CD4-positive, CD25-positive, alpha-beta regulatory T cell (primary cell): ENCODE measurements around the gene XPNPEP2. TPM values are rescaled to one million over a fixed set of nuclear protein-coding genes. Genes with fewer than 3 reads are reported as not detected.

Experiments
- ATAC-seq, 2 donors: fragments of 150-1000 bp; cut with Tn5 transposase; one replicate each; pipeline ENCODE4 v1.10.0; 2021; ENCODE audit warnings: low read depth in 2 of 2, moderate number of reproducible peaks in 2 of 2, moderate library complexity in 1 of 2
- DNase-seq, 3 donors: peaks; one replicate each; pipeline versions ENCODE4 v3.0.0 to v3.0.0-alpha.2; 2012 to 2022; ENCODE audit warnings: mixed read lengths in 1 of 3
- H3K27ac ChIP-seq: one replicate; pipeline ENCODE4 v1.7.0; 2013; ENCODE audit warnings: mild to moderate bottlenecking, low read length; ENCODE audit not compliant: insufficient read depth, poor library complexity, severe bottlenecking
- H3K27me3 ChIP-seq: one replicate; pipeline ENCODE4 v1.7.0; 2013; ENCODE audit warnings: low read length; ENCODE audit not compliant: control insufficient read depth, insufficient read depth
- H3K36me3 ChIP-seq: one replicate; pipeline ENCODE4 v1.7.0; 2013; ENCODE audit warnings: mild to moderate bottlenecking, low read length, moderate library complexity; ENCODE audit not compliant: control insufficient read depth, insufficient read depth
- H3K4me1 ChIP-seq: 2 replicates; pipeline ENCODE4 v1.7.0; 2013; ENCODE audit warnings: mild to moderate bottlenecking, low read length; ENCODE audit not compliant: insufficient read depth, control insufficient read depth, poor library complexity, severe bottlenecking
- H3K4me3 ChIP-seq: one replicate; pipeline ENCODE4 v1.7.0; 2013; ENCODE audit warnings: low read depth, mild to moderate bottlenecking, low read length, moderate library complexity
- H3K9me3 ChIP-seq, 2 experiments: 1 replicate in 1 of 2; 2 replicates in 1 of 2; pipeline ENCODE4 v1.7.0; 2013; ENCODE audit warnings: low read length in 2 of 2, mild to moderate bottlenecking in 1 of 2, moderate library complexity in 1 of 2; ENCODE audit not compliant: control insufficient read depth in 2 of 2
- H3K27ac Mint-ChIP-seq, 3 donors: one replicate each; pipeline ENCODE4 v1.8.0; 2020 to 2022; ENCODE audit warnings: mild to moderate bottlenecking in 3 of 3, mixed read lengths in 3 of 3, moderate library complexity in 2 of 3
- H3K27me3 Mint-ChIP-seq: one replicate; pipeline ENCODE4 v1.8.0; 2022; ENCODE audit warnings: mild to moderate bottlenecking, mixed read lengths
- H3K36me3 Mint-ChIP-seq: one replicate; pipeline ENCODE4 v1.8.0; 2020; ENCODE audit warnings: mixed read lengths
- H3K4me1 Mint-ChIP-seq, 4 donors: one replicate each; pipeline ENCODE4 v1.8.0; 2020 to 2022; ENCODE audit warnings: mixed read lengths in 4 of 4, mild to moderate bottlenecking in 1 of 4
- H3K4me3 Mint-ChIP-seq, 4 donors: one replicate each; pipeline ENCODE4 v1.8.0; 2020 to 2022; ENCODE audit warnings: mild to moderate bottlenecking in 4 of 4, mixed read lengths in 4 of 4, moderate library complexity in 3 of 4
- H3K9me3 Mint-ChIP-seq, 7 donors: one replicate each; pipeline ENCODE4 v1.8.0; 2020 to 2022; ENCODE audit warnings: mixed read lengths in 7 of 7, mild to moderate bottlenecking in 3 of 7, moderate library complexity in 2 of 7
- polyA plus RNA-seq, 4 donors: library from polyadenylated mRNA; unstranded; fragments of 300-500 nt; fragmentation: Illumina TruSeq; gene quantifications; one replicate each; pipeline ENCODE4 v1.2.3, GENCODE V29; 2021
- total RNA-seq: library from RNA; stranded (reverse); gene quantifications from one replicate; pipeline ENCODE4 v1.2.3, GENCODE V29; 2022

XPNPEP2 gene
- total RNA-seq: 0.99 TPM
- polyA plus RNA-seq: under 1 TPM; 0.17 to 0.75 (median 0.41) TPM

GRCh38 chrX:129738466-129739308, at the start of gene XPNPEP2:
Gene XPNPEP2 (plus strand): TSS chrX:129738979. CDS start chrX:129739214, 235 bp downstream.
- no peak within 1 kb of the TSS for H3K4me3 ChIP-seq
- no peak for ATAC-seq
- no peaks in the 10 kb centered on the region for H3K27me3 ChIP-seq
- peaks cover 3% of the 10 kb centered on the region for H3K36me3 Mint-ChIP-seq
- no peaks in the 10 kb centered on the region for H3K27me3 Mint-ChIP-seq
- peaks cover 16% of the 10 kb centered on the region for H3K4me1 ChIP-seq
- no peaks in the 10 kb centered on the region for H3K9me3 Mint-ChIP-seq
- H3K36me3 ChIP-seq: no peaks in the 10 kb centered on the region
- H3K27ac Mint-ChIP-seq: peak within 1 kb of the TSS; percentile 51 to 74 (median 58)
- H3K9me3 ChIP-seq: no peaks in the 10 kb centered on the region
- H3K27ac ChIP-seq: no peak within 1 kb of the TSS
- H3K4me3 Mint-ChIP-seq: peak within 1 kb of the TSS in 1 of 4 donors; percentile 78
- H3K4me1 Mint-ChIP-seq: peaks cover 7 to 41% (median 17%) of the 10 kb centered on the region in 4 donors
- DNase-seq: no peak

DNA sequence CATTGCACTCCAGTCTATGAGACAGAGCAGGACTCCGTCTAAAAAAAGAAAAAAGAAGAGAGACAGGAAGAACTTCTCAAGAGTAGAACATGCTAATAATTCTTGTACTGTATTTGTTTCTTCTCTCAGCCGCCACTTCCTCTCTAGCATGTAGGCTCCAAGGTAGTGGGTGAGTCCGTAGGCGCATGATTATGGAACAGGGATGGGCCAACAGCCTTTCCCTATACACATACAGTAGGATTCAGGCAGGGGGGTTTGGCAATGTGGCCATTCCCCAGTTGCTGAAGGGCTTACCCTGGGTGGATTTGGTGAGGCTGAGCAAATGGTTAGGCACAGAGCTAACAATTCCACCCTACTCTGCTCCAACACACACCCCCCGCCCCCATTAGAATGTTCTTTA, 49.0 kb upstream of the XPNPEP2 start:
- no peaks in the 10 kb centered on the region for H3K4me1 Mint-ChIP-seq
- no peak overlapping the region for H3K27ac Mint-ChIP-seq
- no peak for ATAC-seq
- H3K36me3 Mint-ChIP-seq: no peaks in the 10 kb centered on the region
- H3K4me3 Mint-ChIP-seq: no peak overlapping the region
- H3K27me3 Mint-ChIP-seq: no peaks in the 10 kb centered on the region
- Histone ChIP-seq H3K27me3 (no peaks in the 10 kb centered on the region), H3K36me3 (no peaks in the 10 kb centered on the region), H3K27ac (no peak overlapping the region), H3K4me3 (no peak overlapping the region), H3K9me3 (no peaks in the 10 kb centered on the region), H3K4me1 (no peaks in the 10 kb centered on the region)
- DNase-seq: no peak
- no peaks in the 10 kb centered on the region for H3K9me3 Mint-ChIP-seq

- Histone ChIP-seq H3K36me3 (no peaks in the 10 kb centered on the region), H3K27me3 (no peaks in the 10 kb centered on the region), H3K9me3 (no peaks in the 10 kb centered on the region), H3K4me3 (no peak overlapping the region), H3K4me1 (no peaks in the 10 kb centered on the region), H3K27ac (no peak overlapping the region)
- no peaks in the 10 kb centered on the region for H3K4me1 Mint-ChIP-seq
- DNase-seq: no peak
- no peaks in the 10 kb centered on the region for H3K36me3 Mint-ChIP-seq
- no peak overlapping the region for H3K4me3 Mint-ChIP-seq
- no peak overlapping the region for H3K27ac Mint-ChIP-seq
- H3K9me3 Mint-ChIP-seq: no peaks in the 10 kb centered on the region
- no peaks in the 10 kb centered on the region for H3K27me3 Mint-ChIP-seq
- ATAC-seq: no peak
These were observed 48.3 kb upstream of the XPNPEP2 start for GRCh38 chrX:129690435-129690834.

GRCh38 chrX:129693354-129693753, 45.4 kb upstream of the XPNPEP2 start:
- H3K4me3 ChIP-seq: no peak overlapping the region
- Mint-ChIP-seq H3K27me3 (no peaks in the 10 kb centered on the region), H3K4me3 (no peak overlapping the region), H3K4me1 (no peaks in the 10 kb centered on the region), H3K27ac (peak overlapping the region in 1 of 3 donors; percentile 13), H3K36me3 (no peaks in the 10 kb centered on the region), H3K9me3 (no peaks in the 10 kb centered on the region)
- no peaks in the 10 kb centered on the region for H3K27me3 ChIP-seq
- no peaks in the 10 kb centered on the region for H3K36me3 ChIP-seq
- H3K27ac ChIP-seq: no peak overlapping the region
- DNase-seq: no peak
- H3K9me3 ChIP-seq: no peaks in the 10 kb centered on the region
- no peak for ATAC-seq
- H3K4me1 ChIP-seq: no peaks in the 10 kb centered on the region

- no peaks in the 10 kb centered on the region for H3K9me3 Mint-ChIP-seq
- Histone ChIP-seq H3K27ac (no peak overlapping the region), H3K4me1 (no peaks in the 10 kb centered on the region), H3K4me3 (no peak overlapping the region), H3K36me3 (no peaks in the 10 kb centered on the region), H3K9me3 (no peaks in the 10 kb centered on the region), H3K27me3 (no peaks in the 10 kb centered on the region)
- no peaks in the 10 kb centered on the region for H3K36me3 Mint-ChIP-seq
- DNase-seq (no peak), ATAC-seq (no peak)
- H3K27ac Mint-ChIP-seq: no peak overlapping the region
- H3K27me3 Mint-ChIP-seq: no peaks in the 10 kb centered on the region
- H3K4me1 Mint-ChIP-seq: no peaks in the 10 kb centered on the region
- no peak overlapping the region for H3K4me3 Mint-ChIP-seq
These were observed 44.0 kb upstream of the XPNPEP2 start for GRCh38 chrX:129694805-129695204.

DNA sequence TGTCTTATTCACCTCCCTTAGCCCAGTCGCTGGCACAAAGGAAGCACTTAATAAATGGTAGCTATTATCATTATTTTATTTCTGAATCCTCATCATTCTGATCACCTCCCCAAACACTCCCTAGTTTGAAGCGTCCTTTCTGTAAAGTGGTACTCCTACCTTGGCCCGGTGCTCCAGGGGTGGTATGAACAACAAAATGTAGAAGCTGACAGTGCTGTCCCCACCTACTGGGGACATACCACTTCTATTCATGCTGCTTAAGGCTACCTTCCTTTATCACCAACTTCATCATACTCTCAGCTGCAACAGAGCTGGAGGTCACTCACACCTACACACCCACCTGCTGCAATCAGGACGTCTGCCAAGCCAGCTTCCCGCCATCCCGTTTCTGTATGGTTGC, 43.2 kb upstream of the XPNPEP2 start:
- peak overlapping the region in 1 of 4 donors; percentile 10 for H3K4me3 Mint-ChIP-seq
- Histone ChIP-seq H3K36me3 (no peaks in the 10 kb centered on the region), H3K27me3 (no peaks in the 10 kb centered on the region), H3K4me3 (no peak overlapping the region), H3K4me1 (no peaks in the 10 kb centered on the region), H3K9me3 (no peaks in the 10 kb centered on the region), H3K27ac (no peak overlapping the region)
- no peak overlapping the region for H3K27ac Mint-ChIP-seq
- no peak for DNase-seq
- H3K27me3 Mint-ChIP-seq: no peaks in the 10 kb centered on the region
- H3K4me1 Mint-ChIP-seq: no peaks in the 10 kb centered on the region
- H3K36me3 Mint-ChIP-seq: no peaks in the 10 kb centered on the region
- H3K9me3 Mint-ChIP-seq: peaks cover 0 to 1% (median 0%) of the 10 kb centered on the region in 7 donors
- no peak for ATAC-seq

DNA sequence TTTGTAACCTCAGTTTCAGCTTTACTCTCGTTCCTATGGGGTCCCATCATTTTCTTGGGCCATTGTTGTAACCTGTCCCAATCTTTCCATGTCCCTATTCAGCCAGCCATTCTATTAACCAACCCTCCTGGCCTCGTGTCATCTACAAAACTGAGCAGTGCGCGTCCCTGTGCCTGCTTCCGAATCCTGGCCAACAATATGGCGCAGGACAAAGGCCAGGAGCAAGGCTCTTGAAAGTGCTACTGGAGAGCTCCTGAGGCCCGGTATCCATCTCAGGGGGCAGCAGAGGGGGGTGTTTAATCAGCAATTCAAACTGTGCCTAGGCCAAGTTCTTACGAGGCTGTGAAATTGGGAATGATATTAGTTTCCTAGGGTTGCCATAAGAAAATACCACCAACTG, 42.8 kb upstream of the XPNPEP2 start:
- Mint-ChIP-seq H3K4me1 (no peaks in the 10 kb centered on the region), H3K4me3 (no peak overlapping the region), H3K36me3 (no peaks in the 10 kb centered on the region), H3K27ac (no peak overlapping the region), H3K27me3 (no peaks in the 10 kb centered on the region), H3K9me3 (peaks cover 0 to 1% (median 0%) of the 10 kb centered on the region in 7 donors)
- Histone ChIP-seq H3K9me3 (no peaks in the 10 kb centered on the region), H3K4me3 (no peak overlapping the region), H3K27ac (no peak overlapping the region), H3K4me1 (no peaks in the 10 kb centered on the region), H3K36me3 (no peaks in the 10 kb centered on the region), H3K27me3 (no peaks in the 10 kb centered on the region)
- DNase-seq: no peak
- no peak for ATAC-seq
